ENCODE data around the gene BRIP1.
"Not testable (repeated sequence)": the region's sequence is repeated elsewhere in the genome, so short reads cannot be mapped to it uniquely, and the experiment has no call there.

Gene BRIP1

GRCh38 chr17:61826866-61827265, 36.5 kb downstream of the BRIP1 start:
- not testable (repeated sequence) for DNase-seq

DNA sequence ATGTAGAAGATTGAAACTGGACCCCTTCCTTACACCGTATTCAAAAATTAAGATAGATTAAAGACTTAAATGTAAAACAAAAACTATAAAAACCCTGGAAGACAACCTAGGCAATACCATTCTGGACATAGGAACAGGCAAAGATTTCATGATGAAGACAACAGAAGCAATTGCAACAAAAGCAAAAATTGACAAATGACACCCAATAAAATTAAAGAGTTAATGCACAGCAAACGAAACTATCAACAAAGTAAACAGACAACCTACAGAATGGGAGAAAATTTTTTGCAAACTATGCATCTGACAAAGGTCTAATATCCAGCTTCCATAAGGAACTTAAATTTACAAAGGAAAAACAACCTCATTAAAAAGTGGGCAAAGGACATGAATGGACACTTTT, 37.1 kb downstream of the BRIP1 start:
- not testable (repeated sequence) for DNase-seq

DNA sequence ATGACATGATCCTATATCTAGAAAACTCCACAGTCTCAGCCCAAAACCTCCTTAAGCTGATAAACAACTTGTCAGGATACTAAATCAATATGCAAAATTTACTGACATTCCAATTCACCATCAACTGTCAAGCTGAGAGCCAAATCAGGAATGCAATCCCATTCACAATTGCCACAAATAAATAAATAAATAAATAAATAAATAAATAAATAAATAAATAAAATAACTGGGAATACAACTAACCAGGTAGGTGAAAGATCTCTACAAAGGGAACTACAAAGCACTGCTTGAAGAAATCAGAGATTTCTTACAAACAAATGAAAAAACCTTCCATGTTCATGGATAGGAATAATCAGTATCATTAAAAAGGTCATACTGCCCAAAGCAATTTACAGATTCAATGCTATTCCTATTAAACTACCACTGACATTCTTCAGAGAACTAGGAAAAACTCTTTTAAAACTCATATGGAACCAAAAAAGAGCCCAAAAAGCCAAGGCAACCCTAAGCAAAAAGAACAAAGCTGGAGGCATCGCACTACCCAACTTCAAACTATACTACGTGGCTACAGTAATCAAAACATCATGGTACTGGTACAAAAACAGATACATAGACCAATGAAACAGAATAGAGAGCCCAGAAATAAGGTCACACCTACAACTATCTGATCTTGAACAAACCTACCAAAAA, 37.7 kb downstream of the BRIP1 start:
- no peak for DNase-seq

- no peak for DNase-seq
Observed at GRCh38 chr17:61822326-61823285, 40.7 kb downstream of the BRIP1 start.

- no peak for DNase-seq
Observed at GRCh38 chr17:61821655-61822054, 41.7 kb downstream of the BRIP1 start.

GRCh38 chr17:61819265-61819664, 44.1 kb downstream of the BRIP1 start:
- not testable (repeated sequence) for DNase-seq

DNA sequence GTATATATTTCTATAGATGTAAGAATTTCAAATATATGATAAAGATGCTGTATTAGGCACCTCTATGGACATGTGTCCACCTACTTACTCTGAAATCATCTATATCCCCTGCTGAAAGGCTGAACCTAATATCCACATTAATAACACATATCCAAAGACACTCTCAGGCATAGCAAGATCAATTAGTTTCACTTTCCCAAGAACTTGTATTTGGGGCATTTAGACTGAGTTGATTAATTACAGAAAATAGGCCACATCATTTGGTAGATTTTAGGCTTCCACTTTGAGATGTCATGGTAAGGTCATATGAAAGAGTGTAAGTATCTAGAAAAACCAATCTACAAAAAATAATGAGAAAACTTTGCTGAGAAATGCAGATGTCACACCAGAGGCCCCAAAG, 45.1 kb downstream of the BRIP1 start:
- no peak for DNase-seq

- no peak for DNase-seq
Observed at GRCh38 chr17:61817452-61817851, 45.9 kb downstream of the BRIP1 start.

GRCh38 chr17:61816538-61816937, 46.8 kb downstream of the BRIP1 start:
- DNase-seq: no peak

DNA sequence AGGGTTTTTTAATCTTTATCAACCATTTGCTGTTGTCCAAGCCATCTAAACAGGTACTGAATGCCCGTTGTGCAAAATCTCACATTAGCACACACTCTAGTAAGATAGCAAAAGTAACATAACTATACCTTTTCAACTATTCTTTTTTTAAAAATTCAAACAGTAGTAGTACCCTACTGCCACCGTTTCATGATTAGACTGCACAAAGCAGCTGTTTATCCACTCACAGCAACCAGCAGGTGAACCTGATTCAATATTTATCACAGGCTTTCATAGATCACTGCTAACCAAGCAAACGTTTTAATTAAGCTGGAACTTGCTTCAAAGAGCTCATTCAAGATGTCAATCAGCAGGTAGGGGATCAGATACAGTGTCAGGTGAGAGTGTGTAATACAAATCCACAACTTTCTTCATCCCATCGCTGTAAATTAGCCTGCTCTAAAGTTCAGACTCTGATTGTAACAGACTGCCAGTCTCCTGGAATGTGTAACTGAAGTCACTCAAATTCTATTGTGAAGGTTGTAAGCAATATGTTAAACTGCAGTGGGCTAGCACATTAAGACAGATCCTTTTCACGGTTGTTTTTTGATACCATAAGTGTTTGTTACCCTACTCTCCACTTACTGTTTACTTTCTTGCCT, 47.3 kb downstream of the BRIP1 start:
- no peak for DNase-seq

DNA sequence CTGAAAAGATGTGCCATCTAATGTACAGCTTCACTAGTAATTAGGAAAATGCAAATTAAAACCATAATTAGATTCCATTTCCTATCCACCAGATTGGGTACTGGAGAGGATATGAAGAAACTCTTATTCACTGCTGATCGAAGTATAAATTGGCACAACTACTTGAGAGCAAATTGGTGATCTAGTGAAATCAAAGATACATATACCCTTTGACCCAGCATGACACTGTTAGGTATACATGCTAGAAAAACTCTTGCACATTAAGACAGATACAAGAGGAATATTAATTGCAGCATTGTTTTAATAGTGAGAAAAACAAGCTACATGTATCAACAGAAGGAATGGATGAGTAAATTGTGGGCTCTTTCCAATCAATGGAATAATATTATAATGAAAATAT, 48.8 kb downstream of the BRIP1 start:
- DNase-seq: no peak

DNA sequence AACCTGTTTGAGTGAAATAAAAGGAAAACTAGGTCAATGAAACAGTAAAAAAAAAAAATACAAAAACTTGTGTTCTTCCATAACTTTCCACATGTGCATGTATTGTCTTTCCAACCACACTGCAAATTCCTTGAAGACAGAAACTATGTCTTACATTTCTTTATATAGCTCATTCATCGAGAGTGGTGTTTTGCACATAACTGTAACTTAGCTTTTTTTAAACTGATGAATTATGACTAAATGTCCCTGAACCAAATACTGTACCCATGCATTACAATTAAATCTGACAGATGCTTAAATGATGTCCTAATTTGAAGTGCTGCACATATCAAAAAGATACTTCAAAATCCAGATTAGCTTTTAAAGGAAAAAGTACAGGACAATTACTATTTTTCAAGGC, 50.1 kb downstream of the BRIP1 start:
- DNase-seq: no peak

- no peak for DNase-seq
Observed at GRCh38 chr17:61812747-61813146, 50.6 kb downstream of the BRIP1 start.

DNA sequence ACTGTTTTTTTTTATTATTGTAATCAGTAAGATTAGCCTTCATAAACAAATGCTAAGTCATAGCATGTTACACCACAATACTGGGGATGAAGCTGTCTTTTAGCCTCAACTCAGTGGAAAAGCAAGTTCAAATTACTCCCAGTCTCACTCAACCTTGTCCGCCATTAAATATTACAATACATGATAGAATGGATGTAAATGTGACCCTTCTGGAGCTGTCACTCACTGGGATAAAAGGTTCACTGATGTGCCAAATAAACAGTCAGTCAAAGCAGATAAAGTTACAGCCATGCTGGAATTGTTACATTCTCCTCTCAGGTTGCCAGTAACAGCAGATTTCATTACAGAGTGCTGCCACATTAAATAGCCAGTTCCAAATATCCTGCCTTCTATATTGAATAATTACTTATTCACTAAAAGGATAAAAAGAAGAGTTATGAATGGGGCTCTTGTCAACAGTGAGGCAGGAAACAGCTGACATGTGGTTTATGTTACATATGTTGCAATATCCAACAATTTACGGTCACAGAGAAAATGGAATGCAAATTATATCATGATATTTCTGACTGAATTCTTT, 53.4 kb downstream of the BRIP1 start:
- no peak for DNase-seq

DNA sequence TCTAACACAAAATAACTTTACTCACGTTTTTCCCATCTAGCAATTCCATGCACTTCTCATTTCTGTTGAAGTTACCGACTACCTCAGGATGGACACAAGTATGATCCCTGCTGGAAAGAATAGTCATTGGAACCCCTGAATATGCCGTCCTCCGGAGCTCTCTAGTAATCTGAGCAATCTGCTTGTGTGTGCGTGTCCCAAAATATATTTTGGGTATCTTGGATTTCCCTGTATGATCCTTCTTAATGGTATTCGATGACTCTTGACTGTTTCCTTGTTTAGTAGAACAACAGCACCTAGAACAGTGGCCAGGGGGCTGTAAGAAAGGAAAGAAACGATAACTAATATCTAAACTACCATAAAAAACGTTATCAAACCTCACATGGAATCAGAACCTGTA, 54.9 kb downstream of the BRIP1 start:
- DNase-seq: no peak

DNA sequence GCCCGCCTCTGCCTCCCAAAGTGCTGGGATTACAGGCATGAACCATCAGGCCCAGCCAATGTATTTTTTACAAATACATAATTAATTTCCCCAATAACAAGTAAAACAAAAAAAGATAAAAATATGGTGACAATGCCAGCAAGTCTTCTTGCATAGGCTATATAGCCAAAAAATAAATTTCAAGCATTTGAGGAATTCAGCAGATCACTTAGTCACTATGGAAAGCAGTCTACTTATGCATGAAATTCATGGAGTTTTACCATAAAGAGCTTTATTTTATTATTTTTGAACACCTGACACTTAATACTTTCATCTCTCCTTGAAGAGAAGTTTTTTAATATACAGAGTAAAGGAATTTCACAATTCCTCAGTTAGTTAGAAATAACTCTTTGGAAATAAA, 56.4 kb downstream of the BRIP1 start:
- no peak for DNase-seq

GRCh38 chr17:61806081-61806828, 57.1 kb downstream of the BRIP1 start:
- DNase-seq: no peak

- no peak for DNase-seq
Observed at GRCh38 chr17:61805399-61805798, 57.9 kb downstream of the BRIP1 start.

DNA sequence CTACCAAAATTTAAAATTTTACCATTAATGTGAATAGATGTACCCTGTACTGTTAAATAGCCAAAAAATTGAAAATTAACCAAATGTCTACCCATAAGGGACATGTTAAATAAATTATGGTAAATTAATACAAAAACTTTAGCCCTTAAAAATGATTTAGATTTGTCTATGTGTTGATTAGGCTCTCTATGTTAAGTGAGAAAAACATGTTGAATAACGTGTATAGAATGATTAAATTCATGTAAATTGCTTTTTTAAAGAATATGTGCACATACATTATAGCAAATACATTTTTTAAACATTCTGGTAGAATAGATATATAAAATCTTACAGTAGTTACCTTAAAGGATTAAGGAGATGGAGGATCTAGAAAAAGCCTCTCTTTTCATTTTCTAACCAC, 59.5 kb downstream of the BRIP1 start:
- DNase-seq: no peak

DNA sequence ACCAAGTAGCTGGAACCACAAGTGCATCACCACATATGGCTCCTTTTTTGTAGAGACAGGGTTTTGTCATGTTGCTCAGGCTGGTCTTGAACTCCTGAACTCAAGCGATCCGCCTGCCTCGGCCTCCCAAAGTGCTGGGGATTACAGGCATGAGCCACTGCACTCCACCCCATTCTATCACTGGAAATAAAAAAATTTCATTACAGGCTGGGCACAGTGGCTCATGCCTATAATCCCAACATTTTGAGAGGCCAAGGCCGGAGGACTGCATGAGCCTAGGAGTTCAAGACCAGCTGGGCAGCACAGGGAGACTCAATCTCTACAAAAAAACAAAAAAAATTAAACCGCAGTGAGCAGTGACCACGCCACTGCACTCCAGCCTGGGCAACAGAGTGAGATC, 60.1 kb downstream of the BRIP1 start:
- no peak for DNase-seq

DNA sequence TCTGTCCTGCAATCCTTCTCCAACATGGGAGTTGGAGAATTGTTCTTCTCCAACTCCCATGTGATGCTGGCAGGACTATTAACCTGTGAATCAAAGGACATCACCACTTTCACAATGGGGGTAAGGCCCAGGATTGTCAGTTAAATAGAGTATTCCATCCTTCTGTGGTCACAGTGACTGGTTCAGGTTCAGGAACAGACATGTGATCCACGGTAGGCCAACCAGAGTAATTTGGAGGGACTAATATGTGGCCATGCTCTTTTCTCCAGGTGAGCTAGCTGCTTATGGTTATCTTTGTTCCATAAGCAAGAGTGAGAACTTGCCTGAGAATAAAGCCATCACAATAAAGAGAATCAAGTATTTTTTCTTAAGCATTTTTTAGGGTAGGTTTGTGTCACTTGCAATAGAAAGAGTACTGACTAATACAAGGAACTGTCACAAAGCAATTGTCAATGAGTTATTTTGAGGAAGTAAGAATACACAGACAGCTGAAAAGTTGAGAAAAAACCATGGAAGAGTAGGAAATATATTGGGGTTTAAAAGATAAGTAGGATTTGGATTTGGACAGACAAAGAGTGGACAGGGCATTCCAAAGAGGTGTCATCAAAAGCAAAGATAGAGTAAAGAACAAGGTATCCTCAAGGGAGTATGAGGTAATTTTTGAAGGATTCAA, 63.4 kb downstream of the BRIP1 start:
- no peak for DNase-seq

DNA sequence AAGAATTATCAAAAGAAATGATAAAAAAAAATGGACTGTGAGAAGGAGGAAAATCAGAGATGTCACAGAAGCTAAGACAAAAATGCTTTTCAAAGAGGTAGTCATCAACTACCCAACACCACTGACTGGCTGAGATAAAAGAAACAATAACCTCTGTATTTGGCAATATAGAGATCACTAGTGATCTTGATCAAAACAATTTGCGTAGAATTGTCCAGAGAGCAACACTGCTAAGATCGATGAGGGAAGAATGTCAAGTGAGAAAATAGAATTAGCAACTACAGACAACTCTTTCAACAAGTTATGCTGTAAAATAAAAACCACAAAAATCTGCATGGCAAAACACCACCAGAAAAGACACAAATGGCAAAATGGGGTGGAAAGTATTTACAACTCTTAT, 66.0 kb downstream of the BRIP1 start:
- DNase-seq: no peak
